NAMALWA (cell line): ENCODE results near the gene RNF126.
"Not testable (repeated sequence)": the region's sequence is repeated elsewhere in the genome, so short reads cannot be mapped to it uniquely, and the experiment has no call there.

Experiments used
- DNase-seq: peaks from one replicate; pipeline ENCODE4 v3.0.0-alpha.2; 2015; ENCODE audit warnings: low spot score

RNF126 gene

GRCh38 chr19:646779-647565 is 16.0 kb downstream of the RNF126 start:
- DNase-seq, result no peak

GRCh38 chr19:645912-646778 is 16.9 kb downstream of the RNF126 start:
- no peak for DNase-seq

DNA sequence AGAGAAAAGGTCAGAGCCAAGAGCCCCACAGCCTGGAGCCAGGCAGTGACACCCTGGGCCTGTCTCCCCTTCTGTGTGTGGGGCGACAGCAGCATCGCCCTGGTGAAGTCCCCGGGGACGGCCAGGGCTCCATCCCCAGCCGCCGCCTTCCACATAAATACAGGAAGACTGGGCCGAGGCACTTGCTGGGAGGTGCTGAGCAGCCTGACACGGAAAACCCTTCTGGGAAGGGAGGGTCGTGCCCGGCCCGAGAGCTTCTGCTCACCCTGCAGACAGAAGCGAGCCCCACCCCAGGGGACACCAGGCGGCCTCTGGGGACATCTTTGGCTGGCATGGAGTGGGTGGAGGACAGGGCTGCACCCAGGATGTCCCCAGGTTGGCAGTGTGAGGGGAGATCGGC is 18.2 kb downstream of the RNF126 start:
- DNase-seq, result no peak

DNA sequence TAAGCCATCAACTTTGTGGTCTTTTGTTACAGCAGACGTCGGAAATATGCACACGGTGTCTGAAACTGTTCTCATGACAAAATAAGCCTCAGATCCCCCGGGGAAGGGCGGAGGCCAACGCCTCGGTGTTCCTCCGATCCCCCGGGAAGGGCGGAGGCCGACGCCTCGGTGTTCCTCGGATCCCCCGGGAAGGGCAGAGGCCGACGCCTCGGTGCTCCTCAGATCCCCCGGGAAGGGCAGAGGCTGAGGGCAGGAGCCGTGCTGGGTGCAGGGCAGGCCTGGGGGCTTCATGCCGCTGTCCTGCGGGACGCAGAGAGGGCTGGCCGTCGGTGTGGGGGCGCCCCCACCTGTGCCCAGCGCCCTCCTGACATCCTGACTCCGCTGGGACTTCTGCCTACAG is 18.7 kb downstream of the RNF126 start:
- DNase-seq, result no peak

DNA sequence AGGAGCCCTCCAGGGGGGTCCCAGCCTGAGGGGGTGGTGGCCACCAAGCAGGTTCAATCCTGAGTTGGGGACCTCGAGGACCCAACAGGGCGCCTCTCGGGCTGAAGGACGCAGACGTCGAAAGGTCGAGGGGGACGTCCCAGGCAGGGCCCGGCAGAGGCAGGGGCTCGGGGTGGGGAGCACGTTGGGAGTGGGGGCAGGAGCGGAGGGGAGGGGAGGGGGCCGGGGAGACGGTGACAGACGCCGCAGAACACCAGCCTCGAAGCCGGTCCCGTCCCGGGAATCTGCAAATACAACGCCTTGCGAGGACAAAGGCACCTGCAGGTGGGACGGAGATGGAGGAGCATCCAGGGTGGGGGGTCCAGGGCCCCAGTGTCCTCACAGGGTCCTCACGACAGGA is 19.3 kb downstream of the RNF126 start:
- DNase-seq, result no peak

DNA sequence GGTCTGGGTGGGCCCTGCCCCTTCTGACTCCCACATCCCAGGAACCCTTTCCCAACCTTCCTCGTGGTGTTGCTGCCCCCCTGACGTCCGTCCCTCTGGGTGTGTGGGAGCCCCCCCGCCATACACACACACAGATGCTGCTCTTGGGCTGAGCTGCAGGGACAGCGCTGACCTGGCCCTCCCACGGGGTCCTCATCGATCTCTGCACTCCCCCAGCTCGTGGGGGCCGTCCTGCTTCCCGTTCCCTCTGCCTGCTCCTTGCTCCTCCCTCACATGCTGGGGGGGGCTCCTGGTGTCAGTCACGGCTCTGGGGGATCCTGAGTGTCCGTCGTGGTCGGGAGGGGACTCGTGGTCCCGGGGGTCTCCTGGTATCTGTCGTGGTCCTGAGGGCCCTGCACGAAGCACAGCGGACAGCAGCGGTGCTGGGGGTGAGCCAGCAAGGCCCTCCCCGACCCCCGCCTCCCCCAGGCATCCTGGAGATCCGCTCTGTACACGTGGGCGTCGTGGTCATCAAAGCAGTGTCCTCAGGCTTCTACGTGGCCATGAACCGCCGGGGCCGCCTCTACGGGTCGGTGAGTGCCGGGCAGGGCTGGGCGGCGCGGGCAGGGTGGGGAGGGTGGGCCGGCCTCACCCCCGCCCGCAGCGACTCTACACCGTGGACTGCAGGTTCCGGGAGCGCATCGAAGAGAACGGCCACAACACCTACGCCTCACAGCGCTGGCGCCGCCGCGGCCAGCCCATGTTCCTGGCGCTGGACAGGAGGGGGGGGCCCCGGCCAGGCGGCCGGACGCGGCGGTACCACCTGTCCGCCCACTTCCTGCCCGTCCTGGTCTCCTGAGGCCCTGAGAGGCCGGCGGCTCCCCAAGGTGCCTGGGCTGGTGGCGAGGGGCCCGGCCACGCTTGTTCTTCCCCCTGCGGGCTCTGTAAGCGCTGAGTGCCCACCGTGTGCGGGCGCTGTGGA is 20.0 kb downstream of the RNF126 start:
- DNase-seq, result no peak

GRCh38 chr19:641702-642101 is 21.3 kb downstream of the RNF126 start:
- no peak for DNase-seq

GRCh38 chr19:640606-641189 is 22.3 kb downstream of the RNF126 start:
- no peak for DNase-seq

GRCh38 chr19:640161-640558 is 22.9 kb downstream of the RNF126 start:
- DNase-seq, result no peak

DNA sequence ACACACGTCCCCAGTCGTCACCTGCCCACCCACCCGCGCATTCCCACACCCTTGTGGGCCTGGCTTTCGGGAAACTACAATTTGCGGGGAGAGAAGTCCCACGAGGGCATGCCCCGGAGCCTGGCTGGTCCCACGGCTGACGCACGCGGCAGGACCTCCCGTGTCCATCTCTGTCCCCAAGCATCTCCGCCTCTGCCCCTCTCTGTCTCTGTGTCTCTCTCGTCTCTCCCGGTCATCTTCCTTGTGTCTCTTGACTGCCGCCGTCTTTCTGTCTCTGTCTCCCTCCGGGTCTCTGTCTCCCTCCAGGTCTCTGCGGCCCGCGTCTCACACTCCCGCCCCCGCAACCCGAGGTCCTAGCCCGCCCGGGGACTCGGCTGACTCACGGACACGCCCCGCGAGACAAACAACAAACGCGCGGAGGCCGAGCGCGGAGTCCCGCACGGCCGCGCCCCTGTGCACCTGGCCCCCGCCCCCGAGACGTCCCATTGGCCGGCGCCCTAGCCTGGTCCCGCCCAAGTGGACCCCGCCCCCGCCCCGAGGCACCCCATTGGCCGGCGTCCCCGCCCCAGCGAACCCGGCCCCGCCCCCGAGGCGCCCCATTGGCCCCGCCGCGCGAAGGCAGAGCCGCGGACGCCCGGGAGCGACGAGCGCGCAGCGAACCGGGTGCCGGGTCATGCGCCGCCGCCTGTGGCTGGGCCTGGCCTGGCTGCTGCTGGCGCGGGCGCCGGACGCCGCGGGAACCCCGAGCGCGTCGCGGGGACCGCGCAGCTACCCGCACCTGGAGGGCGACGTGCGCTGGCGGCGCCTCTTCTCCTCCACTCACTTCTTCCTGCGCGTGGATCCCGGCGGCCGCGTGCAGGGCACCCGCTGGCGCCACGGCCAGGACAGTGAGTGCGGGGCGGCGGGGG is 23.5 kb downstream of the RNF126 start, which contains the start of gene FGF22:
FGF22 (plus strand) TSS at position 627 of the 908 bp plus-strand sequence; CDS start at position 674, 47 bp downstream.
- DNase-seq, result peak; percentile 89

DNA sequence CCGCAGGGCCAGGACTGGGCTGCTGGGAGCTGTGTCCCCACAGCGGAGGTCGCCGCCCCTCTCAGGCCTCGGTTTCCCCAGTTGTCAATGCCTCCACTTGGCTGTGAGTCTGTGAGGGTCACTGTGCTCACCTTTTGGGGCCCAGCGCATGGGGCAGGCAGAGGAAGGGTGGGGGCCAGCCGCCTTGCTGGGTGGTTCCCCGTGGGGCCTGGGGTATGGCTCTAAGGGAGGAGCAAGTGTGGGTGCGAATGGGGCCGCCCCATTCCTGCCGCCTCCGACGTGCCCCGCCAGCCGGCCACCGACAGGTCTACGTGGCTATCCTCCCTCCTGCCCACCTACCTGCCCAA is 24.1 kb downstream of the RNF126 start:
- no peak for DNase-seq

DNA sequence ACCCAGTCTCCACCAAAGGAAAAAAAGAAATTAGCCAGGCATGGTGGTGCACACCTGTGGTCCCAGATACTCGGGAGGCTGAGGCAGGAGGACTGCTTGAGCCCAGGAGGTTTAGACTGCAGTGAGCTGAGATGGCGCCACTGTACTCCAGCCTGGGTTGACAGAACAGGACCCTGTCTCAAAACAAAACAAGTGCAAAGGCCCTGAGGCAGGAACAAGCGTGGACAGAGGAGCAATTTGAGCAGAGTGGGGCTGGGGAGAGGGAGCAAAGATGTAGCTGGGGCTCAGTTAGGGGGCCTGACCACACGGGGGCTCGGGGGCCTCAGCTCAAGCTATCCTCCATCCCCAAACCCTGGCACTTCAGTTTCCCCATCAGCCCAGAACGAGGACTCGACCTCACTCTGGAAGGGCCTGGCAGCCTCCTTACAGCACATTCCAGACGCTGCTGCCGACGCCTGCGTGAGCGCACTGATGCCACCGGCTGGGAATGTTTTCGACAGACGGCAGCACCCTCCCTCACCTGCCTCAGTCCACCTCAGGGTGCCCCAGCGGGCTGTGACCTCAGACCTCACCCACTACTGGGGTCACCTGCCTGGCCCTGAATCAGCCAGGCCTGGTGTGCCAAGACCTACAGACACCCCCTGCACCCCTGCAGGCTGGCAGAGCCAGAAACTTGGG is 27.9 kb downstream of the RNF126 start:
- no peak for DNase-seq

GRCh38 chr19:633786-634639 is 29.0 kb downstream of the RNF126 start:
- peak; percentile 53 for DNase-seq

DNA sequence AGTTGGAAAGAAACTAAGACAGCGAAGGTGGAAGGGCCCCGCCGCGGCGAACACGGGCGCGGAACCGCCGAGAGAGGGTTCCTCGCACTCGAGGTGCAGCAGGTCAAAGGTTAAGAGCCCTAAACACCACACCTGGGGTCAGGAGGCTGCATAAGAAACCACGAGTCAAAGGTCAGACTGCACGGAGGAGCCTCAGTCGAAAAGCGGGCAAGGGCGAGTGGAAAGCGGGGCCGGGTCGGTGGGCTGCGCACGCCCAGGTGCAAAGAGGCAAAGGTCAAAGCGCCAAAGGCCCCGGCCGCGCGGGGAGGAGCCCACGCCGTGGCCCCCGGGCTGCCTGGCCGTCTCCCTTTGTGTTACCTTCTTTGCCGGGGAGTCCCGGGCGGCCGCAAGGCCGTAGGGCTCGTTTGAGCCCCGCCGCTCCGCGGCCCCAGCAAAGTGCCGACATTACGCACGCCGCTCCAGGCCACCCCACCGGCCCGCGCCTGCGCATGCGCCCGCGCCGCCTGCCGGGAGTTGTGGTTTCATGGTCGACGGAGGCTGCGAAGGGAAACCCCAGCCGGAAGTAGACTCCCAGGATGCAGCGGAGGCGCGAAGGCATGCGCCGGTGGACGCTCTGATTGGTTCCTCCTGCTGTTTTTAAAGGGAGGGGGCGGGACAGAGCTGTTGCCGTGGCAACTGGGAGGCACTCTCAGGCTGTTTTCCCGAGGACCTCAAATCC is 29.8 kb downstream of the RNF126 start, which contains the start of gene POLRMT:
POLRMT (minus strand) TSS at position 470 of the 718 bp plus-strand sequence; CDS start at position 445, 25 bp downstream.
- DNase-seq, result peak; percentile 98

- peak; percentile 71 for DNase-seq
Observed at GRCh38 chr19:632579-633067, 30.4 kb downstream of the RNF126 start.

DNA sequence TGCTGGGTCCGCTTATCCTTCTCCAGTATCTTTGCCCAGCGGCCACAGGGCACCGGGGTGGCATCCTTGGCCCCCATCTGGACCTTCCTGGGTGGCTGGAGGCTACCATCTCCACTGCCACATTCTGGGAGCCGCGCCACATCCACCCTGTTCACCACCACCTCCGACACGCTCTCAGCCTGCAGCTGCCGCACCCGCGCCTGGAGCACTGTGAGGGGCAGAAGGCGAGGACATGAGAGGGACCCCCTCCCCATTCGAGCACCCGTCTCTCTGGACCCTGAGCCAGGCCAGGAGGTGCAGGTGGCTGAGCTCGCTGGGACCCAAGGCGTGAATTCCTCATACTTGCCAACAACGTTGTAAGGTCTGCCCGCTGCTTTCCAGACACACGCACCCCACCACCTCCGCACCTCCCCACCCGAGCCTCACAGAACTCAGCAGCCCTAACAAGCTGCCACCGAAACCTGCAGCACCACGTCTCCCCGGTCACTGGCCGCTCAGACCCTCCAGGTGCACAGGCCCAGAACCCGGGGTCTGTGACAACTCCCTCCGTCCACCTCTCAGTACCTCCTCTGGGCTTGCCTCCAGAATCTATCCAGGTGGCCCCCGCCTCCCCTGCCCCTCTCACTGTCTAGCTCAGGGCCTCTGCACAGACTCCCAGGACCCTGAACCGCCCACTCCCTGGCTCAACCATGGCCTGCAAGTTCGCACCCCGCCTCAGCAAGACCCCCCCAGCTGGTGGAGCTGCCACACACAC is 32.9 kb downstream of the RNF126 start:
- DNase-seq, result no peak

GRCh38 chr19:629515-629914 is 33.5 kb downstream of the RNF126 start:
- not testable (repeated sequence) for DNase-seq
